NCI-H2227 treated with DMSO at 0.1 percent for 48 hours (cell line): ENCODE measurements around the gene TAF8.

Experiments
- DNase-seq: peaks from one replicate; lab custom pipeline; 2025; lab: John Stamatoyannopoulos, UW

The TAF8 gene

DNA sequence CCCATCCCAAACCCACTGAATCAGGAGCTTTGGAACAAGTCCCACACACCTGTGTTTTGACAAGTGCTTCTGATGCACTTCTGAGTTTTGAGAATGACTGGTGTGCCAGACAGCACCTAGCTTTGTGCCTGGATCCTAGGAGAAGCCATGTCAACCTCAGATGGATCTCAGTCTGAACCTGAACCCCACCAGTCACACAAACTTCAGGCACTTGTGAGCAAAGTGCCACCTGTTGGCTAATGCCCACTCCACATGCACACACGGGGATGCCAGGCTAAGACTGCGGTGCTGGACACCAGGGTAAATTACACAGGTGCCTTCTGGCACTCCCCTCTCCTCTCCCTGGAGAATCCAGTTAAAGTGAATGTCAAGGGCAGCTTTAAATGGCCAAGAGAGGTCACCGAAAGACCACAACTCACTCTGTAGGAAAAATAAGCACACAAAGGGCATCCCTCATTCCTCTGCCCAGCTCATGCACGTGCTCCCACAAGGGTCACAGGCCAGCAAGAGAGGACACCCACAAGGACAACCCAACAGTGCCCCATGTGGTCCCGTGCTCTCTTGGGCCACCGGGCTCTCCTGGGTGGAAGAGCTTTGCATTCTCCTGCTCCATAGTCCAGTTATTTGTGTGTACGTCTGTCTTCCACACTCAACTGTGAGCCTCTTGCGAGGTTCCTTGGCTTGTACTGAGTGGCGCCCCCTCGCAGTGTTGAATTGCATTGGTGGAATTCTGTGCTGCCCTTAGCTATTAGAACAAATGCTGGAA, 45.6 kb downstream of the TAF8 start:
- DNase-seq, result no peak

GRCh38 chr6:42099340-42100028, 49.2 kb downstream of the TAF8 start:
- peak; percentile 5 for DNase-seq

- DNase-seq, result no peak
Observed at GRCh38 chr6:42100029-42100901, 49.9 kb downstream of the TAF8 start.

GRCh38 chr6:42101186-42101657, 50.9 kb downstream of the TAF8 start:
- no peak for DNase-seq

GRCh38 chr6:42103216-42103615, 52.9 kb downstream of the TAF8 start:
- DNase-seq, result no peak

- DNase-seq, result no peak
Observed at GRCh38 chr6:42103753-42104094, 53.4 kb downstream of the TAF8 start.

DNA sequence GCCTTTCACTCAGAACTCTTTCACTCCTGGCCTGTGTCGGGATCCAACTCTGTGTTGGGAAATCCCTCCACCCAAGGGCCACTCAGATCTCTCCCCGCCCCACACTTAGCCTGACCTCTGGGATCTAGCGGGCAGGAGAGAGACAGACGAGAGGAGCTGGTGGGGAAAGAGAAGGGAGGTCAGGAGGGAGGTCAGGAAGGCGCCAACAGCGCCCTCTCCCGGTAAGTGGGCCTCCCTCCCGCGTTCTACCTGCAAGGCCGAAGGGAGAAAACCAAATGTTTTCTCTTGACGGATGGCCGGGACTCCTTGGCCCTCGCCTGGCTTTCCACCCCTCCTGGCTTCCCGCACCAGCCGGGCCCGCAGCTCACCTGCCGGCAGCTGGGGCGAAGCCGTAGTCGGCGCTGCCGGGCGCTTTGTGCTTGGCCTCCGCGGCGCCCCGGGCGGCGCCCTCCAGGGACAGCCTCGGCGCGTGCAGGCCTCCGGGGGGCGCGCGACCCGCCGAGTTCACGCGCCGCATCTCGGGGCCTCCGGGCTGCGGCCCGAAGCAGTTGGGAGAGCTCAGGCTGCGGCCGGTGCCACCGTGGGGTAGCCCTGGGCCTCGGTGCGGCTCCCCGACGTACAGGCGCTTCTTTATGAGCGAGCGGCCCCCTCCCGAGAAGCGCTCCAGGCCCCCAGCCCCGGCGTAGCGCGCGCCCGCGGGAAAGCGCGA, 53.9 kb downstream of the TAF8 start:
- DNase-seq, result no peak

DNA sequence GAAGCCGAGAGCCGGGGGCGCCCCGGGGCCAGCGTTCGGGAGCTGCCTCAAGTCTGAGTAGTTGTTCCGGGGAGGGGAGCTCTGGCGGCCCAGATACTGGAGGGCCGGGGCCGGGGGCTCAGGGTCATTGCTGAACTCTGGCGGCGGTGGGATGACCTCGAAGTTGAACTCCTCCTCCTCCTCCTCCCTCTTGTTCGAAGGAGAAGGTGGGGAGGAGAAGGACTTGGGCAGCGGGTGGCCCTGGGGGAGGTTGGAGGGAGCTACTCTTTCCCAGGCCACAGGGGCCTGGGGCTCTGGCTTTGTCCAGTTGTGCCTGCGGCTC, 54.4 kb downstream of the TAF8 start:
- no peak for DNase-seq

- no peak for DNase-seq
Observed at GRCh38 chr6:42105156-42105648, 54.9 kb downstream of the TAF8 start.

DNA sequence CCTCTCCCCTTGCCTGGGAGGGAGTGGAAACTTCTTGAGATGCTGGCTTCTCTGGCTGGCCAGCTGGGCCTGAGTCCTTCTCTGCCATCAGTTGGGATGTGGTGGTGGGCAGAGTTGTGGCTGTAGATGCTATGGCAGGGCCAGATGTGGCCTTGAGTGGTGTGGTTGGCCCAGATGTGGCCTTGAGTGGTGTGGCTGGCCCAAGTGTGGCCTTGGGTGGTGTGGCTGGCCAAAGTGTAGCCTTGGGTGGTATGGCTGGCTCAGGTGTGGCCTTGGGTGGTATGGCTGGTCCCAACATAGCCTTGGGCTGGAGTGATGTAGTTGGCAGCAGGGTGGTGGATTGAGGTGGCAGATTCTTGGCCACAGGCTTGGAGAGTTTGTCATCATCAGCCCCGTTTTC, 55.4 kb downstream of the TAF8 start:
- DNase-seq, result no peak

DNA sequence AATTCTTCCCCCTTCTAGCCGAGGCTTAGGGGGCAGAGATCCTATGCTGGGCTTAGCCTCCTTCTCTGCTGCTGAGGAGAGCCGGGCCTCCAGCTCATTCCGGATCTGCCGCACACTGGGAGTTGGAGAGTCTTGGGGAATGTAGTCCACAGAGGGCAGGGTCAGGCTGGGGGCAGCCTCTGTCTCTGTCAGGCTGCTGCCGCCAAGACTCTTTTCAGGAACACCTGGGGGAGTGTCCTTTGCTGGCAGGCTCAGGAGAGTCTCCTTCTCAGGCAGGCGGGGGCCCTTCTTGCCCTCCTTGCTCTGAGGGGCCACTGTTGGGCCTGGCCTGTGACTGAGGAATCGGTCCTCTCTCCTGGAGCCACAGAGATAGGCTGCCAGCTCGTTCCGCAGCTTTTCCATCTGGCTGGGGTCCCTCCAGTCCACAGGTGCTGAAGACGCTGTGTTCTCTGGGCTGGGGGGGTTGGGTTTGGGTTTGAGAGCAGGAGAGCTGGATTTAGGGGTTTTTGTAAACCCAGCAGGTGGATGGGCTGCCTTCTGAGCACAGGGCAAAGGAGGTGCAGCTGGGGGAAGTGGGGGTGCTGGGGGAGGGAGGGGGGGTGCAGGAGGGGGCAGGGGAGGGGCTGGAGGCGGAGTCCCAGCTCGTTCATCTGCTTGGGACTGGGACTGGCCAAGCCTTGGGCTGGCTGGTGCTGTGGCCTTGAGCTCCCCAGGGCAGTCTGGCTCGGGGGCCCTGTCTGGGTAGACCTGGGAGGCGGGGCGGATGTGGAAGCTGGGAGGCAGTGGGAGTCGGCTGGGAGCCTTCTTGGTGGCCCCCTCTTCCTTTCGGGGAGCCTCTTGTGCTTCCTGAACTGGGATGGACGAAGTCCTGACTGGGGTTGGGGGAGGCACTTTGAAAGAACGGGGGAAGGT, 56.0 kb downstream of the TAF8 start:
- DNase-seq, result no peak

DNA sequence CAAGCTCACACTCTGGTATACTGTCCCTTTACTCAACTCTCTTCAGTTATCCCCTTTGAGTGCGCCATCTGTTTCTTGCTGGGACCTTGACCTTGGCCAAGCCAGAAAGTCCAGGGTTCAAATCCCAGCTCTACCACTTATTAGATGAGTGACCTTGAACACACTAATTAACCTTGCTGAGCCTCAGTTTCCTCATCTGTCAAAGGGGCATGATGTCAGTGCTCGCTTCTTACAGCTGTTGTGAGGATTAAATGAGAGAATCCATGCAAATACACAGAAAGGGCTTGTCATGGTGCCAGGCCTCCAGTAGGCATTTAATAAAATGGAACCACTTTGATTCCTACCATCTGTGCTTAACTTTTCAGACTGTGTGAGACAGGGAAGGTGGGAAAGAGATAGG, 57.7 kb downstream of the TAF8 start:
- no peak for DNase-seq

DNA sequence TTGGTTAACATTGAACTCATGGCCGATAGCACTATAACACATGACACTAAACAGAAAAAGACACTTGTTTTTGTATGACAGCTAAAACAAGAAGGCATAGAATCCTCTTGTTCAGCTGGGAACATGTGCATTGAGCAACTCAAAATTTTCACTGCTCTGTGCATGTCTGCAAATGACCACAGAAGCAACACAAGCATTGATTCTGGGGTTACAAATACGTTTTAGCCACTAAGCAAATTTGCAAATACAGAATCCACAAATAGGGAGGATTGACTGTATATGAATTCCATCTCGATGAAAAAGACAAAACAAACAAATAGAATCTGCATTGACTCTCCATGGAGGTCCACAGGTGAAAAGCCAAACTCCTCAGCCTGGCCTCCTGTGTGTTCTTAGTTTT, 60.4 kb downstream of the TAF8 start:
- no peak for DNase-seq

DNA sequence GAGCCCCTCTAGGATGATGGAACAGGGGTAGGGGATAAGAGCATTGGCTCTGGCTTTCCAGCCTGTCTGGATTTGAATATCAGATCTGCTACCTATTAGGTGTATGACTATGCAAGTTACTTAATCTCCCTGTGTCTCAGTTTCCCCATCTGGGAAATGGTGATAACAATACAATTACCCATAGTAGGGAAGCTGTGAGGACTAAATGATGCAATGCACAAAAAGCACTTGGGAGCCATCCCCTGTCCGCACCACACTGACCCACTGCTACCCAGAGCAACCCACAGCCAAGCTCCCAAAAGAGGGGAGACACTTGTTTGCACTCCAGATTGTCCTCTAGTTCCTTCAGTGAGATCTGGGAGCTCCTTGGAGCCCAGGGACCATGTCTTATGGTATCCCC, 62.0 kb downstream of the TAF8 start:
- DNase-seq, result no peak

- no peak for DNase-seq
Observed at GRCh38 chr6:42113936-42114636, 63.8 kb downstream of the TAF8 start.

GRCh38 chr6:42117843-42118161, 67.5 kb downstream of the TAF8 start:
- DNase-seq, result no peak

DNA sequence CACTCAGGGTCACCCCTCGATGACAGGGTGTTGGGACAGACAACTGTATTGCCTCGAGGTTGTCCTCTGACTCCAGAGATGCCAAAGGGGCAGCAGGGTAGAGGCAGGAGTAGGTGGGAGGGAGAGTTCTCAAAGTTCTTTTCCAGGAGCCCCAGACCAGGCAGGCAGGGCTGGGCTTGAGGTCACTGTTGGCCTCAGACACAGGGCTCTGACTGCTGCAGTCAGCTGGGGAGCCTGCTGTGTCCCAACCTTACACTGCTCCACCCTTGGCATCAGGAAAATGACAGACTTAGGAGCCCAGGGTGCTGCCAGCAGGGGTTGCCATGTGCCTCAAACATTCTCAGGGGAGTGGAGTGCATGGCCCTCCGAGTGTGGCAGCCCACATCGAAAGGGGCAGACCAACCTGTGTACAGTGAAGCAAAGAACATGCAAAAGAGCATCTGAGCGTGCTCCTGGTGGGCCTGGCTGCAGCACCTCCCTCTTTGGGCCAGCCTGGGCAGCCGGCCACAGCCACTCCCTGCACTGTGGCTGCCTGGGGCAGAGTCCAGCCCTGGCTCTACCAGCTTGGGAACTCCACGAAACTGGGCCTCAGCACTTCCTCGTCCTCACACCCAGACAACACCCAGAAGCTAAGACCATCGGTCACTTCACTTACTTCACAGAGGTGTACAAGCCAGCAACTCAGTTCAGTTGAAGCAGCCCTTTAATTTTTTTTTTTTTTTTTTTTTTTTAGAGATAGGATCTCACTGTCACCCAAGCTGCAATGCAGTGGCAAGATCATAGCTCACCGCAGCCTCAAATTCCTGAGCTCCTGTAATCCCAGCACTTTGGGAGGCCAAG, 68.1 kb downstream of the TAF8 start:
- no peak for DNase-seq

- no peak for DNase-seq
Observed at GRCh38 chr6:42120895-42121865, 70.9 kb downstream of the TAF8 start.
